ENCODE measurements around the gene PRUNE2. TPM values are rescaled to one million over a fixed set of nuclear protein-coding genes. Genes with fewer than 3 reads are reported as not detected.

The PRUNE2 gene
- total RNA-seq, 2 experiments from 2014 or later = 0.23 to 0.42 TPM

- peaks cover 29% of the 10 kb centered on the region for H3K4me1 Mint-ChIP-seq
- CTCF ChIA-PET = no interaction called here
- DNase-seq = no peak
Measured at GRCh38 chr9:76571743-76572146, 334.2 kb downstream of the PRUNE2 start.

DNA sequence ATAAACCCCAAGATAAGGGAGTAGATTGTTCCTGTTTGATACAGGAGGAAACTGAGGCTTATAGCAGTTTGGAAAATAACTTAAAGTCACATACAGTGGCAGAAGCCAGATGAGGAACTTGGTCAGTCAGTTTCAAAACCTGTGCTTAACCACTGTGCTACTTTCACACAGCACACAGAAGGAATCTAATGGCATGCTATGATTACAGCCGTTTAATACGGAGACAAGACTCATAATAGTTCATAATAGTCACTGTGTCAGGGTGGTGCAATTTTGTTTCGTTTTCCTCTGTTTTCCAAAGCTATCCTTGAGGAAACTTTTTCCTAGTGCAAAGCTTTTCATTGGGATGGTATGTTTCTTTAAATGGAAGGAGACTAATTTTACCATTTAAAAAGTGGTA is 334.6 kb downstream of the PRUNE2 start:
- ChIA-PET CTCF (no interaction called here), POLR2A (no interaction called here)
- peaks cover 9% of the 10 kb centered on the region for H3K36me3 Mint-ChIP-seq (ENCODE audit: low read depth)
- no peak overlapping the region for H3K27ac Mint-ChIP-seq
- peak overlapping the region; percentile 62 for H3K4me3 Mint-ChIP-seq
- peaks cover 29% of the 10 kb centered on the region for H3K27me3 Mint-ChIP-seq
- no peak for DNase-seq
- peaks cover 19% of the 10 kb centered on the region for H3K9me3 Mint-ChIP-seq
- H3K4me1 Mint-ChIP-seq = peaks cover 25% of the 10 kb centered on the region

More at GRCh38 chr9:76571743-76572146, 334.2 kb downstream of the PRUNE2 start:
- Mint-ChIP-seq H3K4me3 (peak overlapping the region; percentile 52), H3K27ac (no peak overlapping the region), H3K9me3 (peaks cover 20% of the 10 kb centered on the region), H3K36me3 (ENCODE audit: low read depth) (peaks cover 9% of the 10 kb centered on the region), H3K27me3 (peaks cover 26% of the 10 kb centered on the region)
- POLR2A ChIA-PET = no interaction called here

- peaks cover 22% of the 10 kb centered on the region for H3K4me1 Mint-ChIP-seq
- peak overlapping the region; percentile 62 for H3K4me3 Mint-ChIP-seq
- no peak for DNase-seq
- no peak overlapping the region for H3K27ac Mint-ChIP-seq
- ChIA-PET POLR2A (no interaction called here), CTCF (interaction anchor here (0.9 kb wide), 1 partner anchor 9 kb away, joined by 3 read pairs; no protein-coding TSS in a partner anchor)
- peaks cover 29% of the 10 kb centered on the region for H3K27me3 Mint-ChIP-seq
- peaks cover 9% of the 10 kb centered on the region for H3K36me3 Mint-ChIP-seq (ENCODE audit: low read depth)
- H3K9me3 Mint-ChIP-seq = peaks cover 18% of the 10 kb centered on the region
Measured at GRCh38 chr9:76570826-76571225, 335.1 kb downstream of the PRUNE2 start.

DNA sequence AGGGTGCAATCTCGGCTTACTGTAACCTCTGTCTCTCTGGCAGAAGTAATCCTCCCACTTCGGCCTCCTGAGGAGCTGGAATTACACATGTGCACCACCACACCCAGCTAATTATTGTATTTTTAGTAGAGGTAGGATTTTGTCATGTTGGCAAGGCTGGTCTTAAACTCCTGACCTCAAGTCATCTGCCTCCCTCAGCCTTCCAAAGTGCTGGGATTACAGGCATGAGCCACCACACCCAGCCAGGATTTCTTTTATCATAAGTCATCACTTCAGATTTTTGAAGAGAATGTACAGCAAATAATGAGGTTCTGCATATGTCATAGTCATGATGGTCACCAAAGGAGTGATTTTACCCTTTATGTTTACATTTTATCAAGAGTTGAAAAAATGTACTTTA is 338.8 kb downstream of the PRUNE2 start:
- H3K4me1 Mint-ChIP-seq = peaks cover 21% of the 10 kb centered on the region
- H3K9me3 Mint-ChIP-seq = peaks cover 18% of the 10 kb centered on the region
- ChIA-PET POLR2A (no interaction called here), CTCF (no interaction called here)
- no peak overlapping the region for H3K27ac Mint-ChIP-seq
- DNase-seq = no peak
- peaks cover 10% of the 10 kb centered on the region for H3K27me3 Mint-ChIP-seq
- no peak overlapping the region for H3K4me3 Mint-ChIP-seq
- peaks cover 9% of the 10 kb centered on the region for H3K36me3 Mint-ChIP-seq (ENCODE audit: low read depth)

DNA sequence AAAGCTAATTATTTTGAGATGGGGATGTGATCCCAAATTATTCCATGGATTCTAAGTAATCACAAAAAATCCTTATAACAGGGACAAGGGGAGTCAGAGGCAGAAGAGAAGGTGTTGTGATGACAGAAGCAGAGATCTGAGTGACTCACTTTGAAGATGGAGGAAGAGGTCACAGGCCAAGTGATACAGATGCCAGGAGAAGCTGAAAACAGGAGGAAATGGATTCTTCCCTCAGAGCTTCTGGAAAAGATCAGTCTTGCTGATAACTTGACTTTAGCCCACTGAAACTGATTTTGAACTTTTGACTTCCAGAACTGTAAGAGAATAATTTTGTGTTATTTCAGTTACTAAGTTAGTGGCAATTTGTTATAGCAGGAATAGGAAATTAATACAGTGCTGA is 341.6 kb downstream of the PRUNE2 start:
- DNase-seq = no peak
- H3K4me3 Mint-ChIP-seq = no peak overlapping the region
- no peaks in the 10 kb centered on the region for H3K36me3 Mint-ChIP-seq (ENCODE audit: low read depth)
- H3K27me3 Mint-ChIP-seq = peaks cover 9% of the 10 kb centered on the region
- H3K9me3 Mint-ChIP-seq = peaks cover under 1% of the 10 kb centered on the region
- POLR2A ChIA-PET = no interaction called here
- H3K27ac Mint-ChIP-seq = no peak overlapping the region
- peaks cover 6% of the 10 kb centered on the region for H3K4me1 Mint-ChIP-seq
- CTCF ChIA-PET = interaction anchor here (1.0 to 2.2 kb wide), 3 partner anchors 12 to 62 kb away, joined by 3 to 6 read pairs (median 5); no protein-coding TSS in a partner anchor

DNA sequence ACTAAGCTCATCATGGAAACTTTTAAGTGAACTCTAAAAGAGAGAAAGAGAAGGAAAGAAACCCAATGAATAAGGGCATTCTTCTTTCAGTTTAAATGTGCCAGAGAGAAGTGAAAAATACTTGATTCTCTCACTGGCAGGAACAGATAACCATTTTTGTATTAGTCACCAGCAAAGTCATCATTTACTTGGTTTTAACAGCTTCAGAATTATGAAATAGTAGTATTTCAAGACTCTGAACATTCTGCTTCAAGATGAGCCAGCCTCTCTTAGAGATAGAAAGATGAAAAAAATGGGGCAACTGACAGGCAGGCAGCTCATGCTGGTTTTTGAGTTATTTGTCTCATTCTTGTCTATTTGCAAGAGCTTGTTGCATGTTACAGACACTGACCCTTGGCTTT is 343.4 kb downstream of the PRUNE2 start:
- H3K4me1 Mint-ChIP-seq = peaks cover 5% of the 10 kb centered on the region
- H3K36me3 Mint-ChIP-seq (ENCODE audit: low read depth) = no peaks in the 10 kb centered on the region
- peaks cover 10% of the 10 kb centered on the region for H3K27me3 Mint-ChIP-seq
- no peak overlapping the region for H3K27ac Mint-ChIP-seq
- ChIA-PET POLR2A (no interaction called here), CTCF (interaction anchor here (0.6 to 1.5 kb wide), 7 partner anchors 8 to 116 kb away, joined by 3 to 5 read pairs (median 3); no protein-coding TSS in a partner anchor)
- no peak for DNase-seq
- peaks cover 2% of the 10 kb centered on the region for H3K9me3 Mint-ChIP-seq
- no peak overlapping the region for H3K4me3 Mint-ChIP-seq

- Mint-ChIP-seq H3K36me3 (ENCODE audit: low read depth) (no peaks in the 10 kb centered on the region), H3K4me3 (no peak overlapping the region), H3K27me3 (peaks cover 10% of the 10 kb centered on the region), H3K9me3 (peaks cover 2% of the 10 kb centered on the region), H3K27ac (no peak overlapping the region), H3K4me1 (peaks cover 5% of the 10 kb centered on the region)
- ChIA-PET CTCF (interaction anchor here (1.0 to 1.5 kb wide), 5 partner anchors 8 to 18 kb away, joined by 3 to 5 read pairs (median 3); no protein-coding TSS in a partner anchor), POLR2A (no interaction called here)
- DNase-seq = no peak
Measured at GRCh38 chr9:76561900-76562299, 344.0 kb downstream of the PRUNE2 start.

Other genes starting within 250 kb of the PRUNE2 start
- not detected for gene PCA3, start 141.7 kb downstream of the PRUNE2 start, total RNA-seq
- gene FOXB2, start 113.5 kb upstream of the PRUNE2 start, total RNA-seq = not detected

Measured in activated CD4-positive, alpha-beta T cell treated with anti-CD3 and anti-CD28 coated beads, Interleukin-2, amount 10 ng/mL, durations not matched to agents 7 days and 5 days (primary cell).